ENCODE results near the gene TMEM178A.

Gene TMEM178A

GRCh38 chr2:39743269-39743776 is 77.6 kb downstream of the TMEM178A start:
- H3K9ac ChIP-seq, result no peak overlapping the region
- H3K4me3 ChIP-seq, result no peak overlapping the region
- no peaks in the 10 kb centered on the region for H3K9me3 ChIP-seq (replicated peaks in 1 of 11)
- H3K27me3 ChIP-seq, result no peaks in the 10 kb centered on the region
- H3K4me1 ChIP-seq, result peaks cover 0 to 21% (median 0%) of the 10 kb centered on the region in 10 experiments; a peak in 6 of 20 replicates
- H3K4me2 ChIP-seq, result no peak overlapping the region
- H3K36me3 ChIP-seq, result peaks cover 65 to 100% (median 89%) of the 10 kb centered on the region in 11 experiments
- H4K20me1 ChIP-seq, result 0 out of 22 replicates have a peak, but pooled peaks cover 0 to 13% (median 0%) of the 10 kb centered on the region in 11 experiments
- H3K27ac ChIP-seq, result no peak overlapping the region
- TF ChIP-seq Cebpa-rat (IDR thresholded peaks at IDR 0.05), result no peak

DNA sequence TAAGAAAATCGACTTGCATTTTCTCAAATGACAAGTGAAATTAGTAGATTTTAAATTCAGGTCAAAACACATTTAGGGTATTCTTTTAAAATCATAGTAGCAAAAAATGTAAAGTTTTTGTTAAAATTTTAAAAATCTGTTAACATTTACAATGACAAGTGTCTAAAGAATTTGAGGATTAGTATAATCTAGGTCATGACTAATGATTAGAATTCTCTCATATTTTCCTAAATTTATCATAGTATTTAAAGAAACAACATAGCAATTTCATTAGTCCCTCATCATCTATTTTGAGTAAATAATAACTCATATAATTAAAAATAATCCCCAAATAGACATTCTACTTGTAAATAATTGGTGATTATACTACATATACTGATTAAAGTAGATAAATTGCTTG is 89.7 kb downstream of the TMEM178A start:
- no peaks in the 10 kb centered on the region for H3K27me3 ChIP-seq

DNA sequence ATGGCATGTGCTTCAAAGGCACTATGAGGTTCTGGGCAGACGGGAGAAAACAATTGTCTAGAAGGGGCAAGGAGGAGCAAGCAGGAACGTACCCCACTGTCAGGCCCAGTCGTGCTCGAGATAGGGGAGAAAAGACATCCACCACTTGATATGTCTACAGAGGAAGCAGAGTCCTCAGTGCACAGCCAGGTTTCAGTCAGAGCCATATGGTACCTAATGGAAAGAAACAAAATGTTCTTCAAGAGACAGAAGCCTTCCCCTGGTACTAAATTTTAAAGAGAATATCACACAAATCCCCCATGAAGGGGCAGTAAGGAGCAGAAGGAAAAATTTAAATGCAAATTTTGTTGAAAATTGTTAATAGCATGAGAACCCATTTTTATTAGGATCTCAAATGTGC is 91.4 kb downstream of the TMEM178A start:
- H4K20me1 ChIP-seq, result peaks cover 0 to 8% (median 0%) of the 10 kb centered on the region in 11 experiments; a peak in 1 of 22 replicates
- no peaks in the 10 kb centered on the region for H3K9me3 ChIP-seq (replicated peaks in 1 of 11)
- no peak overlapping the region for H3K9ac ChIP-seq
- H3K36me3 ChIP-seq, result peaks cover 95 to 100% (median 97%) of the 10 kb centered on the region in 11 experiments
- H3K27me3 ChIP-seq, result no peaks in the 10 kb centered on the region
- TF ChIP-seq Cebpa-rat (IDR thresholded peaks at IDR 0.05), result no peak
- H3K4me1 ChIP-seq, result peaks cover 0 to 13% (median 0%) of the 10 kb centered on the region in 10 experiments; a peak in 2 of 20 replicates
- H3K4me2 ChIP-seq, result no peak overlapping the region
- no peak overlapping the region for H3K27ac ChIP-seq
- H3K4me3 ChIP-seq, result no peak overlapping the region

More for the DNA sequence above, 89.7 kb downstream of the TMEM178A start:
- peaks cover 93 to 100% (median 97%) of the 10 kb centered on the region in 11 experiments for H3K36me3 ChIP-seq
- no peak overlapping the region for H3K4me2 ChIP-seq
- peaks cover 0 to 8% (median 0%) of the 10 kb centered on the region in 11 experiments; a peak in 1 of 22 replicates for H4K20me1 ChIP-seq
- no peak overlapping the region for H3K9ac ChIP-seq
- H3K9me3 ChIP-seq (replicated peaks in 1 of 11), result no peaks in the 10 kb centered on the region
- no peak overlapping the region for H3K27ac ChIP-seq
- no peak for TF ChIP-seq Cebpa-rat (IDR thresholded peaks at IDR 0.05)
- H3K4me3 ChIP-seq, result no peak overlapping the region
- H3K4me1 ChIP-seq, result peaks cover 0 to 8% (median 0%) of the 10 kb centered on the region in 10 experiments; a peak in 2 of 20 replicates

GRCh38 chr2:39762448-39762847 is 96.7 kb downstream of the TMEM178A start:
- peaks cover 0 to 13% (median 0%) of the 10 kb centered on the region in 10 experiments; a peak in 2 of 20 replicates for H3K4me1 ChIP-seq
- peaks cover 0 to 5% (median 0%) of the 10 kb centered on the region in 11 experiments; a peak in 1 of 22 replicates for H4K20me1 ChIP-seq
- H3K27me3 ChIP-seq, result no peaks in the 10 kb centered on the region
- no peak overlapping the region; a peak in 1 of 22 replicates for H3K27ac ChIP-seq
- H3K36me3 ChIP-seq, result peaks cover 85 to 100% (median 97%) of the 10 kb centered on the region in 11 experiments
- H3K9ac ChIP-seq, result no peak overlapping the region
- H3K4me2 ChIP-seq, result no peak overlapping the region
- TF ChIP-seq Cebpa-rat (IDR thresholded peaks at IDR 0.05), result no peak
- H3K9me3 ChIP-seq (replicated peaks in 1 of 11), result no peaks in the 10 kb centered on the region
- no peak overlapping the region for H3K4me3 ChIP-seq

All from BLaER1 treated with 17β-estradiol and CSF1 and Interleukin-3, amounts not matched to agents 10 nM and 100 nM (cell line).